ENCODE results near the gene EEF1AKMT4. TPM values are rescaled to one million over a fixed set of nuclear protein-coding genes. Genes with fewer than 3 reads are reported as not detected.

Gene EEF1AKMT4
- total RNA-seq, 1 experiment from 2014 or later: 8.1 TPM

DNA sequence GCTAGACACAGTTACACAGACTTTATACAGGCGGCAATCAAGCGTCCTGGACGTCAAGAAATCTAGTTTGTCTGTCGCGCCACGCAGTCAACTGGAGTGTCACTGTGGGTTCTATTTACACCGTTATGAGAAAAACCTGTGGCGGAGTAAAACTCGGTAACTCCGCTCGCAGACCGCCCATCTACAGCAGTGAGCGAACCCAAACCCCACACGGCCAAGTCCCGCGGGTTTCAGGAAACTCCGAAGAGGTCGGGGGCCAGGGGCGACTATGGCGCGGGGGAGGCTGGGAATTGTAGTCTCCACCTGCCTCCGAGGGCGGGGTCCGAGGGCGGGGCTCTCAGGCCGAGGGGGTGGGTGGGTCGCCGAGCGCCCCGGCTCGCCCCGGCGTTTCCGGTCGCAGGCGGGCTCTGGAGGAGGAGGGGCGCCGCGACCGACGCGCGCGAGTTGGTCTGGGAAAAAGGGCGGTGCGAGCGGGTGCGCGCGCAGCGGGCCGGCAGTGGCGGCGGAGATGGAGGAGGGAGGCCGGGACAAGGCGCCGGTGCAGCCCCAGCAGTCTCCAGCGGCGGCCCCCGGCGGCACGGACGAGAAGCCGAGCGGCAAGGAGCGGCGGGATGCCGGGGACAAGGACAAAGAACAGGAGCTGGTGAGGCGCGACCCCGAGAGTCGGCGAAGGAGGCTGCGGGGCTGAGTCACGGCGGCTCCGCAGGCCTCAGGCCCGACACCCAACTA, 49.5 kb downstream of the EEF1AKMT4 start, which contains the start of gene PSMD2:
PSMD2 (plus strand) TSS at position 483 of the 729 bp plus-strand sequence; CDS start at position 509, 26 bp downstream.
- Histone ChIP-seq H2BK15ac (ENCODE audit: low read depth, low read length) (no peak within 1 kb of the TSS), H3K4ac (ENCODE audit: low read depth, low read length) (no peak within 1 kb of the TSS), H3K79me1 (ENCODE audit: insufficient read depth, low read depth, low read length, poor library complexity, severe bottlenecking) (no peaks in the 10 kb centered on the region), H2BK120ac (ENCODE audit: low read depth, low read length, poor library complexity, severe bottlenecking) (no peak within 1 kb of the TSS), H2AK5ac (ENCODE audit: insufficient read length, low read length) (no peak within 1 kb of the TSS), H3K4me2 (ENCODE audit: insufficient read depth, insufficient read length, low read length) (peak within 1 kb of the TSS; percentile 74), H4K20me1 (ENCODE audit: control insufficient read depth, insufficient read depth, insufficient read length) (no peaks in the 10 kb centered on the region), H2BK20ac (ENCODE audit: low read depth, low read length, poor library complexity, severe bottlenecking) (no peak within 1 kb of the TSS), H4K91ac (ENCODE audit: insufficient read length, low read depth, low read length) (no peak within 1 kb of the TSS), H3K4me1 (ENCODE audit: insufficient read depth, low read length) (no peaks in the 10 kb centered on the region), H4K5ac (ENCODE audit: insufficient read length, low read depth, low read length) (no peak within 1 kb of the TSS), H2BK5ac (ENCODE audit: insufficient read length, low read length) (no peak within 1 kb of the TSS), H4K8ac (replicated peaks; ENCODE audit: insufficient read length, low read depth, low read length) (no peak within 1 kb of the TSS), H3K23me2 (ENCODE audit: insufficient read length, low read depth, low read length, poor library complexity, severe bottlenecking) (peaks cover 6% of the 10 kb centered on the region), H2AFZ (ENCODE audit: low read length) (no peak within 1 kb of the TSS), H3K9ac (ENCODE audit: extremely low read depth, insufficient read length, low read length) (peak within 1 kb of the TSS; percentile 89), H3K27ac (ENCODE audit: insufficient read length, low read depth, low read length) (no peak within 1 kb of the TSS), H3K14ac (ENCODE audit: insufficient read depth, low read length) (peak within 1 kb of the TSS; percentile 77), H3K18ac (ENCODE audit: insufficient read length, low read depth, low read length) (no peak within 1 kb of the TSS), H3K56ac (ENCODE audit: insufficient read length, low read depth, low read length) (no peak within 1 kb of the TSS), H3K27me3 (ENCODE audit: insufficient read depth, low read length) (no peaks in the 10 kb centered on the region), H3K9me3 (ENCODE audit: control insufficient read depth, low read depth, low read length) (no peaks in the 10 kb centered on the region), H3K23ac (ENCODE audit: insufficient read length, low read depth, low read length) (no peak within 1 kb of the TSS), H2BK12ac (ENCODE audit: insufficient read length, low read depth, low read length) (no peak within 1 kb of the TSS), H3T11ph (ENCODE audit: low read length) (no peak within 1 kb of the TSS), H3K79me2 (ENCODE audit: insufficient read depth, low read length) (peaks cover 11% of the 10 kb centered on the region; the same call in 1 of the 2 replicates)
- Mint-ChIP-seq H3K4me1 (peaks cover 9 to 11% of the 10 kb centered on the region in 2 experiments), H3K27me3 (ENCODE audit: low read depth) (peaks cover 3% of the 10 kb centered on the region; the same call in 1 of the 2 replicates), H3K27ac (peak within 1 kb of the TSS; percentile 88 to 90 (median 89)), H3K4me3 (peak within 1 kb of the TSS; percentile 96 to 99), H3K9me3 (no peaks in the 10 kb centered on the region; a peak in 1 of 5 replicates), H3K36me3 (ENCODE audit: insufficient read depth in 1 of 3, low read depth in 3 of 3) (peaks cover 36 to 45% (median 44%) of the 10 kb centered on the region in 3 experiments)
- no CpG with 5 or more reads among the region's 78 CpGs for WGBS (ENCODE audit: extremely low coverage, insufficient read length, low lambda C conversion rate)
- peak; percentile 97 for DNase-seq
- TF ChIP-seq, protein P1, sequence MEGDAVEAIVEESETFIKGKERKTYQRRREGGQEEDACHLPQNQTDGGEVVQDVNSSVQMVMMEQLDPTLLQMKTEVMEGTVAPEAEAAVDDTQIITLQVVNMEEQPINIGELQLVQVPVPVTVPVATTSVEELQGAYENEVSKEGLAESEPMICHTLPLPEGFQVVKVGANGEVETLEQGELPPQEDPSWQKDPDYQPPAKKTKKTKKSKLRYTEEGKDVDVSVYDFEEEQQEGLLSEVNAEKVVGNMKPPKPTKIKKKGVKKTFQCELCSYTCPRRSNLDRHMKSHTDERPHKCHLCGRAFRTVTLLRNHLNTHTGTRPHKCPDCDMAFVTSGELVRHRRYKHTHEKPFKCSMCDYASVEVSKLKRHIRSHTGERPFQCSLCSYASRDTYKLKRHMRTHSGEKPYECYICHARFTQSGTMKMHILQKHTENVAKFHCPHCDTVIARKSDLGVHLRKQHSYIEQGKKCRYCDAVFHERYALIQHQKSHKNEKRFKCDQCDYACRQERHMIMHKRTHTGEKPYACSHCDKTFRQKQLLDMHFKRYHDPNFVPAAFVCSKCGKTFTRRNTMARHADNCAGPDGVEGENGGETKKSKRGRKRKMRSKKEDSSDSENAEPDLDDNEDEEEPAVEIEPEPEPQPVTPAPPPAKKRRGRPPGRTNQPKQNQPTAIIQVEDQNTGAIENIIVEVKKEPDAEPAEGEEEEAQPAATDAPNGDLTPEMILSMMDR (conservative IDR thresholded peaks at IDR 0.05): no peak
